HG02610 (cell line): Measurements from ENCODE around the gene PANK4.
"Not testable (repeated sequence)": the region's sequence is repeated elsewhere in the genome, so short reads cannot be mapped to it uniquely, and the experiment has no call there.

Experiments used
- ATAC-seq: cut with Tn5 transposase; IDR thresholded peaks from one replicate; pipeline ENCODE4 v1.9.1; 2021; ENCODE audit warnings: mild to moderate bottlenecking, moderate library complexity; ENCODE audit not compliant: unreplicated experiment

The PANK4 gene

GRCh38 chr1:2466958-2467554, 59.3 kb downstream of the PANK4 start:
- no peak for ATAC-seq

- no peak for ATAC-seq
Observed at GRCh38 chr1:2466270-2466665, 60.1 kb downstream of the PANK4 start.

- no peak for ATAC-seq
Observed at GRCh38 chr1:2465371-2466269, 60.8 kb downstream of the PANK4 start.

- no peak for ATAC-seq
Observed at GRCh38 chr1:2463396-2463795, 63.0 kb downstream of the PANK4 start.

- ATAC-seq: no peak
Observed at GRCh38 chr1:2462819-2463218, 63.6 kb downstream of the PANK4 start.

- no peak for ATAC-seq
Observed at GRCh38 chr1:2460996-2461751, 65.2 kb downstream of the PANK4 start.

GRCh38 chr1:2460203-2460602, 66.2 kb downstream of the PANK4 start:
- ATAC-seq: no peak

- no peak for ATAC-seq
Observed at GRCh38 chr1:2459757-2460156, 66.6 kb downstream of the PANK4 start.

GRCh38 chr1:2459102-2459753, 67.2 kb downstream of the PANK4 start:
- not testable (repeated sequence) for ATAC-seq

GRCh38 chr1:2458687-2459086, 67.7 kb downstream of the PANK4 start:
- no peak for ATAC-seq
